Endothelial cell of umbilical vein (primary cell): ENCODE results near the gene JARID2. TPM values are rescaled to one million over a fixed set of nuclear protein-coding genes. Genes with fewer than 3 reads are reported as not detected.

Experiments
- BruUV-seq: library from RNA; stranded (reverse); fragments of 400-500 nt; replicated peaks from 2 replicates; lab custom pipeline; 2021; lab: Mats Ljungman, UMichigan
- CTCF ChIA-PET: fragments of 300-600, 350-600 bp; sonication (Branson Sonifier 250); formaldehyde crosslinking; loops from one replicate; lab custom pipeline; 2021; ENCODE audit warnings: antibody characterized with exemption, inconsistent platforms; lab: Charles Lee
- POLR2A ChIA-PET: fragments of 300-600, 350-600 bp; sonication (Branson Sonifier 250); formaldehyde crosslinking; loops from one replicate; lab custom pipeline; 2021; ENCODE audit warnings: antibody characterized with exemption, inconsistent platforms; lab: Charles Lee
- DNase-seq: peaks from one replicate; pipeline ENCODE4 v3.0.0-alpha.2; 2011; ENCODE audit warnings: low read depth, low spot score
- FAIRE-seq: peaks from 2 replicates; lab custom pipeline; 2011; peaks lifted over from hg19 to GRCh38; lab: Jason Lieb, UNC
- H2AFZ ChIP-seq: 2 replicates; pipeline ENCODE4 v1.6.0; 2012; ENCODE audit warnings: low read depth, low read length, control low read depth, inconsistent platforms
- H3K27ac ChIP-seq: 2 replicates; pipeline ENCODE4 v1.5.1; 2011; ENCODE audit warnings: low read depth, mild to moderate bottlenecking, control low read depth, low read length, moderate library complexity; ENCODE audit not compliant: insufficient read depth
- H3K27me3 ChIP-seq, 2 experiments: 2 replicates each; pipeline versions ENCODE4 v1.6.0 to v1.6.1; 2011; ENCODE audit warnings: low read length in 2 of 2, mixed read lengths in 1 of 2; ENCODE audit not compliant: control insufficient read depth in 2 of 2, insufficient read depth in 2 of 2
- H3K36me3 ChIP-seq, 2 experiments: 2 replicates in 1 of 2; 3 replicates in 1 of 2; pipeline ENCODE4 v1.5.1; 2011; ENCODE audit warnings: low read length in 2 of 2, mild to moderate bottlenecking in 1 of 2, moderate library complexity in 1 of 2; ENCODE audit not compliant: control insufficient read depth in 2 of 2, insufficient read depth in 2 of 2; ENCODE audit errors: extremely low read depth in 1 of 2
- H3K4me1 ChIP-seq: 3 replicates; pipeline ENCODE4 v1.5.1; 2011; ENCODE audit warnings: mild to moderate bottlenecking, low read length; ENCODE audit not compliant: control insufficient read depth, insufficient read depth; ENCODE audit errors: extremely low read depth
- H3K4me2 ChIP-seq: 2 replicates; pipeline ENCODE4 v1.6.1; 2011; ENCODE audit warnings: low read length, control low read depth, mixed read lengths; ENCODE audit not compliant: insufficient read depth
- H3K4me3 ChIP-seq, 3 experiments: fragments of 200-600 bp in 1 of 3; sonication (generic), shearing (Covaris generic) in 1 of 3; replicated peaks in 1 of 3; 2 replicates each; pipeline ENCODE4 v1.5.1; 2011 to 2016; ENCODE audit warnings: control low read depth in 3 of 3, low read length in 3 of 3, mild to moderate bottlenecking in 2 of 3, inconsistent platforms in 1 of 3, low read depth in 1 of 3, moderate library complexity in 1 of 3; ENCODE audit not compliant: insufficient read depth in 1 of 3
- H3K79me2 ChIP-seq: 2 replicates; pipeline ENCODE4 v1.6.0; 2012; ENCODE audit warnings: low read length, inconsistent platforms; ENCODE audit not compliant: control insufficient read depth, insufficient read depth
- H3K9ac ChIP-seq: replicated peaks from 2 replicates; pipeline ENCODE3; 2011; ENCODE audit warnings: low read length, control low read depth; ENCODE audit not compliant: insufficient read depth; ENCODE audit errors: extremely low read depth
- H3K9me1 ChIP-seq: replicated peaks from 3 replicates; pipeline ENCODE4 v1.6.0; 2011; ENCODE audit warnings: mild to moderate bottlenecking, low read length; ENCODE audit not compliant: control insufficient read depth, insufficient read depth; ENCODE audit errors: extremely low read depth
- H3K9me3 ChIP-seq: replicated peaks from 2 replicates; pipeline ENCODE4 v1.5.1; 2012; ENCODE audit warnings: low read length, inconsistent platforms; ENCODE audit not compliant: control insufficient read depth, insufficient read depth
- H4K20me1 ChIP-seq: replicated peaks from 2 replicates; pipeline ENCODE3; 2011; ENCODE audit warnings: mild to moderate bottlenecking, low read length; ENCODE audit not compliant: control insufficient read depth, insufficient read depth; ENCODE audit errors: extremely low read depth
- CTCF ChIP-seq, 2 donors: IDR thresholded peaks; 1 replicate in 1 of 2; 2 replicates in 1 of 2; pipeline ENCODE4 v1.5.1; 2011; ENCODE audit warnings: low read length in 2 of 2, mild to moderate bottlenecking in 2 of 2, moderate library complexity in 2 of 2, control low read depth in 1 of 2, inconsistent platforms in 1 of 2, low read depth in 1 of 2; ENCODE audit not compliant: insufficient read depth in 1 of 2; ENCODE audit errors: extremely low read depth in 1 of 2
- EZH2 ChIP-seq: IDR thresholded peaks from 2 replicates; pipeline ENCODE4 v1.6.1; 2012; ENCODE audit warnings: borderline replicate concordance, low read depth, mild to moderate bottlenecking, moderate library complexity, low read length, inconsistent platforms; ENCODE audit not compliant: severe bottlenecking
- FOS ChIP-seq: IDR thresholded peaks from 2 replicates; pipeline ENCODE4 v1.6.1; 2011; ENCODE audit warnings: mild to moderate bottlenecking, low read length, moderate library complexity, borderline replicate concordance; ENCODE audit not compliant: insufficient read depth
- JUN ChIP-seq: IDR thresholded peaks from 2 replicates; pipeline ENCODE4 v1.6.1; 2011; ENCODE audit warnings: borderline replicate concordance, low read depth; ENCODE audit not compliant: insufficient read length, insufficient read depth
- MAX ChIP-seq: IDR thresholded peaks from 2 replicates; pipeline ENCODE4 v1.6.1; 2011; ENCODE audit not compliant: insufficient read depth, insufficient read length
- MYC ChIP-seq: IDR thresholded peaks from one replicate; pipeline ENCODE4 v1.6.1; 2011; ENCODE audit warnings: mild to moderate bottlenecking, low read depth, low read length
- POLR2A ChIP-seq: IDR thresholded peaks from 2 replicates; pipeline ENCODE4 v1.6.1; 2012; ENCODE audit warnings: low read depth, mild to moderate bottlenecking, control low read depth, low read length
- POLR2AphosphoS5 ChIP-seq: IDR thresholded peaks from 2 replicates; pipeline ENCODE4 v1.6.1; 2012; ENCODE audit warnings: low read depth, mild to moderate bottlenecking, control low read depth, low read length, moderate library complexity; ENCODE audit not compliant: insufficient read depth
- dilution Hi-C: fragments of 300-500 bp; cut with MboI; formaldehyde crosslinking; loops from one replicate; pipeline ENCODE4 v1.15.0; 2019; ENCODE audit warnings: low sequenced_read_pairs; ENCODE audit not compliant: extremely low pct_ligation_motif_present
- intact Hi-C: fragments of 100-400 bp; cut with micrococcal nuclease; formaldehyde crosslinking; loops from one replicate; pipeline ENCODE4 v1.10.0; 2022
- polyA plus RNA-seq, 4 experiments: library from polyadenylated mRNA; depleted of rRNA in 3 of 4; stranded (reverse) in 3 of 4; unstranded in 1 of 4; fragments of >200 nt; gene quantifications; 2 replicates each; pipeline versions ENCODE4 v1.2.1 to v1.2.3, GENCODE V29; 2011 to 2012; ENCODE audit warnings: missing spikeins in 1 of 4
- total RNA-seq: library from RNA; stranded (reverse); gene quantifications from 2 replicates; pipeline ENCODE4 v1.2.3, GENCODE V29; 2021

JARID2 gene
- total and polyA plus RNA-seq, 2 donors (not counting 3 experiments of a cell fraction or from before 2014, with no cell fraction given): 2.9 to 10.6 TPM

- CTCF ChIA-PET: no interaction called here
- FAIRE-seq: no peak
- Histone ChIP-seq H3K4me3 (no peak overlapping the region), H3K4me1 (no peaks in the 10 kb centered on the region), H3K9ac (no peak overlapping the region), H3K27ac (no peak overlapping the region), H2AFZ (no peak overlapping the region), H3K36me3 (no peaks in the 10 kb centered on the region), H3K9me3 (no peaks in the 10 kb centered on the region), H3K27me3 (no peaks in the 10 kb centered on the region), H4K20me1 (no peaks in the 10 kb centered on the region), H3K9me1 (no peaks in the 10 kb centered on the region), H3K79me2 (no peaks in the 10 kb centered on the region), H3K4me2 (no peak overlapping the region)
- intact Hi-C loops: no loop called here
- no peak for DNase-seq
- no TSS peak for BruUV-seq
- POLR2A ChIA-PET: no interaction called here
- dilution Hi-C loops: no loop called here
- TF ChIP-seq MYC (no peak), POLR2A (no peak), CTCF (IDR thresholded peaks at IDR 0.05; ENCODE audit: extremely low read depth in 1 of 2, insufficient read depth in 1 of 2, low read depth in 1 of 2, low read length in 2 of 2) (no peak), FOS (no peak), EZH2 (no peak), JUN (no peak)
Measured at GRCh38 chr6:15227827-15228318, 18.0 kb upstream of the JARID2 start.

GRCh38 chr6:15230827-15231226 is 15.0 kb upstream of the JARID2 start:
- TF ChIP-seq MAX: no peak
- TF ChIP-seq EZH2: no peak
- TF ChIP-seq POLR2AphosphoS5: no peak
- Histone ChIP-seq H3K9me1 (no peaks in the 10 kb centered on the region), H3K79me2 (no peaks in the 10 kb centered on the region), H3K4me3 (no peak overlapping the region), H3K4me2 (no peak overlapping the region), H3K27ac (no peak overlapping the region), H3K36me3 (no peaks in the 10 kb centered on the region), H3K27me3 (no peaks in the 10 kb centered on the region), H3K9me3 (no peaks in the 10 kb centered on the region), H3K9ac (no peak overlapping the region), H3K4me1 (no peaks in the 10 kb centered on the region), H2AFZ (no peak overlapping the region), H4K20me1 (no peaks in the 10 kb centered on the region)
- DNase-seq (no peak), FAIRE-seq (no peak)
- CTCF ChIA-PET: interaction anchor here (0.6 kb wide), 1 partner anchor 35 kb away, joined by 3 read pairs; no protein-coding TSS in a partner anchor
- dilution Hi-C loops: no loop called here
- no TSS peak for BruUV-seq
- intact Hi-C loops: no loop called here
- POLR2A ChIA-PET: no interaction called here
